Lower lobe of right lung (tissue), 2 donors: ENCODE data around the gene RASSF3. TPM values are rescaled to one million over a fixed set of nuclear protein-coding genes. Genes with fewer than 3 reads are reported as not detected.

Experiments
- ATAC-seq, 2 donors: fragments of 200-7000 bp; cut with Tn5 transposase; one replicate each; pipeline ENCODE4 v1.9.1; 2020 to 2022; ENCODE audit warnings: mild to moderate bottlenecking in 2 of 2, moderate library complexity in 2 of 2
- DNase-seq: peaks from one replicate; pipeline ENCODE4 v3.0.0-alpha.2; 2020
- H3K27ac ChIP-seq: fragments of 200-600 bp; one replicate; pipeline ENCODE4 v1.8.0; 2022
- H3K27me3 ChIP-seq: fragments of 200-600 bp; one replicate; pipeline ENCODE4 v1.8.0; 2022; ENCODE audit warnings: low read depth
- H3K36me3 ChIP-seq: fragments of 200-600 bp; one replicate; pipeline ENCODE4 v1.8.0; 2022; ENCODE audit warnings: mild to moderate bottlenecking
- H3K4me1 ChIP-seq: fragments of 200-600 bp; one replicate; pipeline ENCODE4 v1.8.0; 2022
- H3K4me3 ChIP-seq: fragments of 200-600 bp; one replicate; pipeline ENCODE4 v1.8.0; 2022; ENCODE audit warnings: mild to moderate bottlenecking
- H3K9me3 ChIP-seq: fragments of 200-600 bp; one replicate; pipeline ENCODE4 v1.8.0; 2022
- CTCF ChIP-seq: fragments of 200-600 bp; IDR thresholded peaks from one replicate; pipeline ENCODE4 v1.8.0; 2022; ENCODE audit warnings: antibody characterized with exemption, mild to moderate bottlenecking
- intact Hi-C: fragments of 100-400 bp; cut with DNase I; formaldehyde crosslinking; loops from one replicate; pipeline ENCODE4 v1.11.0; 2022
- total RNA-seq: library from RNA; stranded (reverse); fragmentation: NEBNext Ultra II Directional; extraction: Animal tissue kit (Norgen Biotek cat#: 25700); gene quantifications from one replicate; pipeline ENCODE4 v1.2.1, GENCODE V29; 2021
- donor health status: DM: no; HTN: yes; CAD: no; lungs with severe emphysema.

Gene RASSF3
- total RNA-seq, 1 donor from 2014 or later: 82.7 TPM

- DNase-seq: no peak
- Histone ChIP-seq H3K27me3 (no peaks in the 10 kb centered on the region), H3K36me3 (peaks cover 84% of the 10 kb centered on the region), H3K9me3 (no peaks in the 10 kb centered on the region), H3K4me3 (no peak overlapping the region), H3K27ac (no peak overlapping the region), H3K4me1 (no peaks in the 10 kb centered on the region)
- no peak for ATAC-seq
- TF ChIP-seq CTCF: no peak
- intact Hi-C loops: no loop called here
Measured at GRCh38 chr12:64722835-64723234, 112.5 kb downstream of the RASSF3 start.

- H3K27ac ChIP-seq: no peak overlapping the region
- no peak for DNase-seq
- H3K36me3 ChIP-seq: peaks cover 84% of the 10 kb centered on the region
Measured at GRCh38 chr12:64723630-64724029, 113.3 kb downstream of the RASSF3 start.

GRCh38 chr12:64724201-64724745, 114.0 kb downstream of the RASSF3 start:
- no peak for TF ChIP-seq CTCF
- Histone ChIP-seq H3K36me3 (peaks cover 81% of the 10 kb centered on the region), H3K27ac (no peak overlapping the region), H3K4me3 (no peak overlapping the region), H3K27me3 (no peaks in the 10 kb centered on the region), H3K4me1 (no peaks in the 10 kb centered on the region), H3K9me3 (no peaks in the 10 kb centered on the region)
- no peak for DNase-seq
- no peak for ATAC-seq
- intact Hi-C loops: no loop called here

More at GRCh38 chr12:64723630-64724029, 113.3 kb downstream of the RASSF3 start:
- H3K4me1 ChIP-seq: no peaks in the 10 kb centered on the region
- TF ChIP-seq CTCF: no peak
- no peak overlapping the region for H3K4me3 ChIP-seq
- H3K9me3 ChIP-seq: no peaks in the 10 kb centered on the region
- ATAC-seq: no peak
- H3K27me3 ChIP-seq: no peaks in the 10 kb centered on the region
- intact Hi-C loops: no loop called here

DNA sequence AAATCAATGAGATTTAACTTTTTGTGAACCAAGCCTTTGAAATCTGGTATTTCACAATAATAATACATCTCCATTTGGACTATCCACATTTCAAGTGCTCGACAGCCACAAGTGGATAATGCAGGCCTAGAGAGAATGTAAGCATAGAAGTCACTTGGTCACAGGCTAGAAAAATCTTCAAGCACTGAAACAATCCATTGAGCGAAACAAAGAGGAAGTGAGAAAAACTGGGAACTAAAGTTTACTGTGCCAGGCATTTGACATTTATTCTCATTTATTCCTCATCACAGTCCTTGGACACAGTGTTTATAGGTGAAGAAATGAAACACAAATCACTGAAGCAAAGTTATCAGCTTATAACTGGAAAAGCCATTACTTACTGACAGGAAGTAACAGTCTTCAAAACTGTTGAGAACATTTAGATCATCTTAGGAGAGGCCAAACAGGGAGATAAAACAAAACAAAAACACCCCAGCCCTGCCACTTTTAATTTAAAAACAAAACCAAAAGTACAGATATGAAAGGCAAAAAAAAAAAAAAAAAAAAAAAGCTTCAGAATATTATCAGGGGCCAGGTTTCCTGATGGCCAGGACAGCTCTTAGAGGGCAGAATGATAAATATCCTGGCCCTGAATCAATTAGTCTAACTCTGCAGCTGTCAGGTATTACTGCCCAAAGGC, 119.8 kb downstream of the RASSF3 start:
- no peaks in the 10 kb centered on the region for H3K9me3 ChIP-seq
- ATAC-seq (peak in 1 of 2 donors; percentile 46), DNase-seq (no peak)
- H3K36me3 ChIP-seq: peaks cover 50% of the 10 kb centered on the region
- peaks cover 17% of the 10 kb centered on the region for H3K4me1 ChIP-seq
- H3K27me3 ChIP-seq: no peaks in the 10 kb centered on the region
- intact Hi-C loops: no loop called here
- no peak for TF ChIP-seq CTCF
- no peak overlapping the region for H3K4me3 ChIP-seq
- H3K27ac ChIP-seq: peak overlapping the region; percentile 32

- H3K36me3 ChIP-seq: peaks cover 55% of the 10 kb centered on the region
Measured at GRCh38 chr12:64730588-64730969, 120.3 kb downstream of the RASSF3 start.

More at GRCh38 chr12:64730588-64730969, 120.3 kb downstream of the RASSF3 start:
- Histone ChIP-seq H3K9me3 (no peaks in the 10 kb centered on the region), H3K27me3 (no peaks in the 10 kb centered on the region), H3K27ac (peak overlapping the region; percentile 32), H3K4me1 (peaks cover 17% of the 10 kb centered on the region), H3K4me3 (no peak overlapping the region)
- peak in 1 of 2 donors; percentile 16 for ATAC-seq
- no peak for DNase-seq
- no peak for TF ChIP-seq CTCF
- intact Hi-C loops: no loop called here
